NK-92 treated with Interleukin-12 subunit alpha and Interleukin-12 subunit beta, amount 100 ng/mL, for 24 hours (cell line): ENCODE data around the gene PDCD11.

ENCODE experiments used
- DNase-seq: peaks from one replicate; lab custom pipeline; 2025; lab: John Stamatoyannopoulos, UW

Gene PDCD11

GRCh38 chr10:103417601-103418000 is 21.2 kb downstream of the PDCD11 start:
- DNase-seq, result no peak

- no peak for DNase-seq
Measured at GRCh38 chr10:103419101-103419500, 22.7 kb downstream of the PDCD11 start.

- no peak for DNase-seq
Measured at GRCh38 chr10:103423748-103424147, 27.3 kb downstream of the PDCD11 start.

GRCh38 chr10:103427866-103428265 is 31.4 kb downstream of the PDCD11 start:
- no peak for DNase-seq

GRCh38 chr10:103428989-103429643 is 32.7 kb downstream of the PDCD11 start:
- no peak for DNase-seq

- DNase-seq, result no peak
Measured at GRCh38 chr10:103429647-103430046, 33.2 kb downstream of the PDCD11 start.

- DNase-seq, result no peak
Measured at GRCh38 chr10:103431902-103432301, 35.5 kb downstream of the PDCD11 start.

GRCh38 chr10:103433858-103434257 is 37.4 kb downstream of the PDCD11 start:
- no peak for DNase-seq

- DNase-seq, result no peak
Measured at GRCh38 chr10:103439776-103440175, 43.4 kb downstream of the PDCD11 start.

- DNase-seq, result no peak
Measured at GRCh38 chr10:103440416-103440815, 44.0 kb downstream of the PDCD11 start.

- DNase-seq, result no peak
Measured at GRCh38 chr10:103441206-103441605, 44.8 kb downstream of the PDCD11 start.

GRCh38 chr10:103441611-103442010 is 45.2 kb downstream of the PDCD11 start:
- no peak for DNase-seq

- DNase-seq, result no peak
Measured at GRCh38 chr10:103442031-103442461, 45.6 kb downstream of the PDCD11 start.

- no peak for DNase-seq
Measured at GRCh38 chr10:103443475-103444185, 47.2 kb downstream of the PDCD11 start.

- no peak for DNase-seq
Measured at GRCh38 chr10:103444478-103444877, 48.1 kb downstream of the PDCD11 start.

- no peak for DNase-seq
Measured at GRCh38 chr10:103445366-103445765, 48.9 kb downstream of the PDCD11 start.

GRCh38 chr10:103445767-103446567 is 49.5 kb downstream of the PDCD11 start:
- DNase-seq, result no peak

GRCh38 chr10:103447187-103447586 is 50.8 kb downstream of the PDCD11 start:
- no peak for DNase-seq

GRCh38 chr10:103448746-103449145 is 52.3 kb downstream of the PDCD11 start:
- DNase-seq, result no peak

GRCh38 chr10:103449208-103450144 is 53.0 kb downstream of the PDCD11 start:
- no peak for DNase-seq

GRCh38 chr10:103450201-103450695 is 53.8 kb downstream of the PDCD11 start:
- no peak for DNase-seq
